Skin epidermis (tissue), 12 donors: ENCODE results near the gene TMEM151A.
"Not testable (repeated sequence)": the region's sequence is repeated elsewhere in the genome, so short reads cannot be mapped to it uniquely, and the experiment has no call there.

Experiments used
- H3K27ac ChIP-seq, 21 experiments: fragments of 200-600 bp; sonication (generic) in 11 of 21; one replicate each; pipeline ENCODE4 v1.5.0; 2020; ENCODE audit warnings: mild to moderate bottlenecking in 3 of 21, inconsistent platforms in 2 of 21, moderate library complexity in 2 of 21
- H3K4me3 ChIP-seq, 7 experiments: fragments of 200-600 bp; sonication (generic) in 2 of 7; one replicate each; pipeline ENCODE4 v1.5.0; 2020; ENCODE audit warnings: inconsistent platforms in 2 of 7, mild to moderate bottlenecking in 2 of 7, moderate library complexity in 1 of 7

The TMEM151A gene

GRCh38 chr11:66266378-66267038, 25.2 kb upstream of the TMEM151A start:
- Histone ChIP-seq H3K4me3 (peak overlapping the region in 4 of 7 experiments; percentile 67 to 95 (median 83)), H3K27ac (peak overlapping the region in 16 of 21 experiments; percentile 89 to 99 (median 96))

DNA sequence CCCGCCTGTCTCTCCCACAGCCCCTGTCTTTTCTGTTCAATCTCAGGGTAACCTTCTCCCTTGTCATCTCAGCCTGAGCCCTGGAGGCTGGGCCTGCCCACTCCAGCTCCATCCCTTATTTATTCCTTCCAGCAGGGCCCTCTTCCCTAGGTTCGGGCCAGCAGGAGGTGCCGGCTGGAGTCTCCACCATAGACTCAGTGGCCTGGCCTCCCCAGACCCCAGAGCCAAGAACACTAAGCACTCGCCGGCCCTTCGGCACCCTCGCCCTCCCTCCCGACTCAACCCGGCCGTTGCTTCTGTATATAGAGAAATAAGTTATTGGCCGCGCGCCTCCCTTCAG, 24.7 kb upstream of the TMEM151A start:
- Histone ChIP-seq H3K4me3 (peak overlapping the region; percentile 64 to 95 (median 79)), H3K27ac (peak overlapping the region in 18 of 21 experiments; percentile 89 to 99 (median 97))

GRCh38 chr11:66267379-66268243, 24.1 kb upstream of the TMEM151A start:
- peak overlapping the region; percentile 83 to 99 (median 97) for H3K27ac ChIP-seq
- peak overlapping the region; percentile 64 to 95 (median 79) for H3K4me3 ChIP-seq

DNA sequence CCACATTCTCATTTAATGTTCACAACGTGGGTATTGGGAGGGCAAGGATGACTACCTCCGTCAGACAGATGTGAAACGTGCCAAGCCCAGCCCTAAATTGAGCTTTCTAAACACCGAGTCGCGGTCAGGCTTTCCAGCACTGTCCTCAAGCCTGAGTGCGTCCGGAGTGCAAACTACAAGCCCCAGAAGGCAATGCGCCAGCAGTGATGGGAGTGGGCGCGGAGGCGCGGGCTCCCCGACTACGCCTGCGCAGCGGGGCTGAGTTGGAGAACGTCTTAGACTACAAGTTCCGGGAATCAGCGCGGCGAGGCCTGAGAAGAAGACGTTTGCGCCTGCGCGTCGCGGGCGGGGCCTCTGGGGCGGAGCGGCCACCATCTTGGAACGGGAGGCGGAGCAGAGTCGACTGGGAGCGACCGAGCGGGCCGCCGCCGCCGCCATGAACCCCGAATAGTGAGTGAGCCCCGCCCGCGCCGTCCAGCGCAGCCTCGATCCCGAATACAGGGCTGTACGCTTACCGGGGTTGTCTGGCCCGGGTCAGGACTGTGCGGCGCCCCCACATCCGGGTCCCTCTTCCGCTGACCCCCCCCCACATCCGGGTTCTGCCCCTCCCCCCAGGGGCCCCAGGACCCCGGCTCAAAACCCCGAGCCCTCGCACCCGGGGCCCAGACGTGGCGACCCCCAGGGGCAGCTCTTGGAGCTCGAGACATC, 23.3 kb upstream of the TMEM151A start, which contains the start of gene RAB1B:
Gene RAB1B, plus strand, starts transcription at position 396 of the 708 bp plus-strand sequence. Its CDS starts 41 bp downstream, at position 437.
- H3K4me3 ChIP-seq, result peak within 1 kb of the TSS; percentile 64 to 95 (median 79)
- H3K27ac ChIP-seq, result peak within 1 kb of the TSS; percentile 83 to 99 (median 97)

DNA sequence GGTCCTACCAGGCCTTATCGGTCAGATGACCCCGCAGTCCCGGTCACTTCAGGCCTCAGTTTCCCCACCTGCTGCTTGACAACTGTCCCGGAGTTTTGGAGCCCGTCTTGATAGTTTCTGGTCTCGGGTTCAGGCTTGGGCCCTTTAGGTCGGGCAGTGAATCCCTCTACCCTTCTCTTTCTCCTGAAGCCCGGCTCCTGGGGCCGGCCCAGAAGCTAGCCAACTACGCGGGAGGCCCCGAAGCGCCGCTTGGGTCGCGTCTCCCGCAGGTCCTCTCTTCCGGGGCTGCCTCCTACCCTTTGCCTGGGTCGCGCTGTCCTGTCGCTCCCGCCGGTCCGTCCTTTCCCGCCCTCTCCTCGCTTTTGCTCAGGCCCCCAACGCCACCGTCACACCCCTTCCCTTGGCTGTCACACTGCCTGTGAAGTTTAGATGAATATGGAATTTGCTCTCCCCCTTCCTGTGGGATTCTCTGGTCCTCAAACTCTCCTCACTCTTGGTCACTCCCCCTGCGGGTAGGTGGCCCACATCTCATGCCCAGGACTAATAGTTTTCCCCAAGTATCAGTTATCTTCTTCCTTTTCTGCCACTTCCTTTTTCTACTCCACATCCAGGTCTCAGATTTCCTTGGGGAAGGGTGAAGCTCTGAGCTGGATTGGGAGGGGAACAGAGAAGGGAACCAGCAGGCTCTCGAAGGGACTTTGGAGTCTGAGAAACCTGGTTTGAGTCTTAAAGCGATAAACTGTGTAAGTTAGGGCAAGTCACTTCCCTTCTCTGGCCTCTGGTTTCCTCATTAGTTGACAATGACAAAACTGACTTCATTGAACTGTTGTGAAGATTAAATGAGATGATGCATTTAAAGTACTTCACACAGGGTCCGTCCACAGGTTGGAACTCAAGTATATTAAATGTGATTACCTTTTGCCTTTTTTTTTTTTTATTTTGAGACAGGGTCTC, 22.5 kb upstream of the TMEM151A start:
- Histone ChIP-seq H3K4me3 (peak overlapping the region; percentile 64 to 95 (median 79)), H3K27ac (peak overlapping the region; percentile 80 to 99 (median 97))

DNA sequence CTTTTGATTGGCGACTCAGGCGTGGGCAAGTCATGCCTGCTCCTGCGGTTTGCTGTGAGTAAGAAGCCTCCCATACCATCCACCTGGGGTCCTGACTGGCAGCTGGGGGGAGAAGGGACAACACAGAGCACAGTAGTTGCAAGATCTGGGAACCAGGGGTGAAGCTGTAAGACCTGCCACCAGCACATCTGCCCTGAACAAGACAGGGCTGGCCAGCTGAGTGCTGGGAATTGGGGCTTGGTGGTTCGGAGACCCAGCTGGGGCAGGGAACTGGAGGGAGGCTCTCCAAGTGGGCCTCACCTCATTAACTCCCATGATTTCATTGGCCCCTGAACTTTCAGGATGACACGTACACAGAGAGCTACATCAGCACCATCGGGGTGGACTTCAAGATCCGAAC, 19.9 kb upstream of the TMEM151A start:
- Histone ChIP-seq H3K27ac (peak overlapping the region in 1 of 21 experiments; percentile 12), H3K4me3 (no peak overlapping the region)

DNA sequence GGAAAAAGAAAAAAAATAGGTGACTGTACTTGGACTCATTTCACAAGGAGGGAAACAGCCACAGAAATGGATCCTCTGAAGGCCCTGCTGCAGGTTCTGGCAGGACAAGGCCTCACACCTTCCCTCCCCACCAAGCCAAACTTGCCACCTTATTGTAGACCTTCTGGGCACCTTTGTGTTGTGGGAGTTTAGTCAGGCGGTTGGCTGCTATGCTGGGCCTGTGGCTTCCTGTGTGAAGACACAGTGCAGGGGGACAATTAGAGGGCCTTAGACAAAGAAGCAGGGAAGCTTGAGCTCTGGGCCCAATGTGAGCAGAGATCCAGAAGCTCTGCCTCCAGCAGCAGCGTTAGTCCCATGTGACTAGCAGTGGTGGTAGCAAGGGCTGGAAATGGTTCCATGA, 19.1 kb upstream of the TMEM151A start:
- Histone ChIP-seq H3K4me3 (no peak overlapping the region), H3K27ac (peak overlapping the region in 1 of 21 experiments; percentile 12)

DNA sequence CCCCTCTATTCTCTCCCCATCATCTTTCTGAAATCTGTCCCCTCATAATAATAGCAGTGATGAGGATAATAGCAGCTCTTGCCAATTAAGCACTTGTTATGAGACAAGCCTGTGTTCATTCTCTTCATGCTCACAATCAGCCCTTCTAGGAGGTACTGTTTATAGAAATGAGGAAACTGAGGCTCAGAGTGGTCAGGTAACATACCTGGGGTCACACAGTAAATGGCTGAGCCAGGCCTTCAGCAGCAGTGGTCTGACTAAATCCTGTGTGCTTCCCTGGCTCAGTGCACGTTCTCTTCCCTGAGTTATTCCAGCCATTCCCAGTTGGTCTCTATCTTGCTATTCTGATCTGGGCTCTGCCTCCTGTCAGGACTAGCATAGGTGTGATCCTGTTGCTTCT, 17.5 kb upstream of the TMEM151A start:
- Histone ChIP-seq H3K27ac (no peak overlapping the region), H3K4me3 (no peak overlapping the region)

GRCh38 chr11:66275396-66275795, 16.3 kb upstream of the TMEM151A start:
- H3K27ac ChIP-seq, result no peak overlapping the region
- H3K4me3 ChIP-seq, result no peak overlapping the region

GRCh38 chr11:66275984-66276612, 15.6 kb upstream of the TMEM151A start:
- no peak overlapping the region for H3K4me3 ChIP-seq
- H3K27ac ChIP-seq, result no peak overlapping the region

DNA sequence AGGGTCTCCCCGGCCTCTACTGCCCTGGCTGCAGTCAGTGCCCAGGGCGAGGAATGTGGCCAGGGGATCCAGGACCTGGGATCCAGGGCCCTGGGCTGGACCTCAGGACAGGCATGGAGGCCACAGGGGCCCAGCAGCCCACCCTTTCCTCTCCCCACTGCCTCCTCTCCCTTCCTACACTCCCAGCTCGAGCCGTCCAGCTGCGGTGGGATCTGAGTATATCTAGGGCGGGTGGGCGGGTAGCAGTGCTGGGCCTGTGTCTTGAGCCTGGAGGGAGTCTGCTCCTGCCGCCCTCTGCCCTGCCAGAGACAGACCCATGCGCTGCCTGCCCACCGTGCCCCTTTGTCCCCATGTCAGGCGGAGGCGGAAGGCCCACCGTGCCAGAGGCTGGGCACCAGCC, 15.1 kb upstream of the TMEM151A start:
- not testable (repeated sequence) for H3K4me3 ChIP-seq, H3K27ac ChIP-seq

- peak overlapping the region in 2 of 21 experiments; percentile 41 to 46 for H3K27ac ChIP-seq
- H3K4me3 ChIP-seq, result not testable (repeated sequence)
Measured at GRCh38 chr11:66277064-66277463, 14.6 kb upstream of the TMEM151A start.

- H3K27ac ChIP-seq, result peak within 1 kb of the TSS in 6 of 21 experiments; percentile 10 to 67 (median 36)
- H3K4me3 ChIP-seq, result peak within 1 kb of the TSS in 3 of 7 experiments; percentile 22 to 31 (median 30)
Measured at GRCh38 chr11:66277471-66278362, 14.0 kb upstream of the TMEM151A start, which contains the start of gene CNIH2. TSS of gene CNIH2 (plus strand) at chr11:66278175. CDS start at chr11:66278457, 282 bp downstream.

GRCh38 chr11:66278363-66279091, 13.2 kb upstream of the TMEM151A start:
- peak overlapping the region in 2 of 7 experiments; percentile 30 to 31 for H3K4me3 ChIP-seq
- no peak overlapping the region for H3K27ac ChIP-seq

- Histone ChIP-seq H3K27ac (no peak overlapping the region), H3K4me3 (peak overlapping the region in 1 of 7 experiments; percentile 30)
Measured at GRCh38 chr11:66279092-66279734, 12.5 kb upstream of the TMEM151A start.

GRCh38 chr11:66280428-66280827, 11.3 kb upstream of the TMEM151A start:
- Histone ChIP-seq H3K4me3 (no peak overlapping the region), H3K27ac (no peak overlapping the region)
